H1 (cell line): Measurements from ENCODE around the gene CCDC24. TPM values are rescaled to one million over a fixed set of nuclear protein-coding genes. Genes with fewer than 3 reads are reported as not detected.

Experiments
- CTCF ChIA-PET: fragments of 300-600 bp; sonication (Branson Sonifier 250); formaldehyde crosslinking; loops from one replicate; lab custom pipeline; 2021; ENCODE audit not compliant: partially characterized antibody; lab: Charles Lee
- POLR2A ChIA-PET: fragments of 300-600 bp; sonication (Branson Sonifier 250); formaldehyde crosslinking; loops from one replicate; lab custom pipeline; 2021; ENCODE audit warnings: inconsistent platforms; ENCODE audit not compliant: partially characterized antibody; lab: Charles Lee
- DNase-seq, 2 experiments: peaks; one replicate each; pipeline versions ENCODE4 v3.0.0 to v3.0.0-alpha.2; 2010 to 2022; ENCODE audit warnings: low spot score in 2 of 2, low read depth in 1 of 2, mixed read lengths in 1 of 2
- FAIRE-seq: peaks from 2 replicates; lab custom pipeline; 2011; peaks lifted over from hg19 to GRCh38; lab: Jason Lieb, UNC
- H2AFZ ChIP-seq: 2 replicates; pipeline ENCODE4 v1.8.1; 2012; ENCODE audit warnings: low read length, inconsistent platforms
- H2AK5ac ChIP-seq: 2 replicates; pipeline ENCODE4 v1.6.1; 2013; ENCODE audit warnings: low read depth, low read length
- H2BK120ac ChIP-seq: replicated peaks from 2 replicates; pipeline ENCODE3; 2013; ENCODE audit warnings: low read depth, low read length, inconsistent platforms
- H2BK12ac ChIP-seq: 2 replicates; pipeline ENCODE4 v1.6.1; 2013; ENCODE audit warnings: low read depth, low read length
- H2BK15ac ChIP-seq: 2 replicates; pipeline ENCODE4 v1.6.1; 2013; ENCODE audit warnings: low read length
- H2BK20ac ChIP-seq: 2 replicates; pipeline ENCODE4 v1.6.1; 2013; ENCODE audit warnings: low read length
- H2BK5ac ChIP-seq: 2 replicates; pipeline ENCODE4 v1.6.1; 2013; ENCODE audit warnings: low read depth, low read length
- H3K14ac ChIP-seq: 2 replicates; pipeline ENCODE4 v1.6.1; 2013; ENCODE audit warnings: inconsistent platforms; ENCODE audit not compliant: insufficient read length
- H3K18ac ChIP-seq: 2 replicates; pipeline ENCODE4 v1.6.1; 2013; ENCODE audit warnings: low read length; ENCODE audit errors: extremely low read depth
- H3K23ac ChIP-seq: 2 replicates; pipeline ENCODE4 v1.6.1; 2013; ENCODE audit warnings: inconsistent platforms; ENCODE audit not compliant: insufficient read length
- H3K23me2 ChIP-seq: 2 replicates; pipeline ENCODE4 v1.6.1; 2013; ENCODE audit warnings: low read depth, low read length
- H3K27ac ChIP-seq: 2 replicates; pipeline ENCODE4 v1.6.1; 2011; ENCODE audit warnings: low read depth, low read length, inconsistent platforms
- H3K27me3 ChIP-seq, 4 experiments: replicated peaks in 1 of 4; 1 replicate in 1 of 4; 2 replicates in 3 of 4; pipeline versions ENCODE4 v1.6.1 to v1.8.1; 2011 to 2013; ENCODE audit warnings: low read length in 3 of 4, mild to moderate bottlenecking in 3 of 4, inconsistent platforms in 2 of 4, mixed read lengths in 2 of 4, moderate library complexity in 1 of 4; ENCODE audit not compliant: control insufficient read depth in 3 of 4, insufficient read depth in 3 of 4; ENCODE audit errors: extremely low read depth in 1 of 4
- H3K36me3 ChIP-seq, 4 experiments: 2 replicates each; pipeline versions ENCODE4 v1.6.1 to v1.8.1; 2011 to 2013; ENCODE audit warnings: mild to moderate bottlenecking in 4 of 4, low read length in 3 of 4, moderate library complexity in 2 of 4, control low read depth in 1 of 4, inconsistent platforms in 1 of 4; ENCODE audit not compliant: insufficient read depth in 4 of 4, control insufficient read depth in 2 of 4
- H3K4ac ChIP-seq: replicated peaks from 2 replicates; pipeline ENCODE3; 2013; ENCODE audit warnings: low read length, low read depth, mixed read lengths, inconsistent platforms; ENCODE audit not compliant: insufficient read length
- H3K4me1 ChIP-seq, 4 experiments: replicated peaks in 1 of 4; 1 replicate in 1 of 4; 2 replicates in 3 of 4; pipeline versions ENCODE4 v1.6.1 to v1.8.1; 2011 to 2013; ENCODE audit warnings: low read length in 3 of 4, inconsistent platforms in 2 of 4, mixed read lengths in 1 of 4; ENCODE audit not compliant: insufficient read depth in 4 of 4, control insufficient read depth in 3 of 4
- H3K4me2 ChIP-seq, 2 experiments: 2 replicates each; pipeline versions ENCODE4 v1.6.1 to v1.8.1; 2011 to 2013; ENCODE audit warnings: low read depth in 2 of 2, low read length in 2 of 2, control low read depth in 1 of 2, inconsistent platforms in 1 of 2, mild to moderate bottlenecking in 1 of 2; ENCODE audit not compliant: insufficient read depth in 1 of 2
- H3K4me3 ChIP-seq, 4 experiments: fragments of 200-600, 300-600 bp in 1 of 4; sonication (generic), shearing (Covaris generic), sonication (Bioruptor Twin) in 1 of 4; 2 replicates each; pipeline versions ENCODE4 v1.5.1 to v1.8.1; 2011 to 2016; ENCODE audit warnings: low read length in 4 of 4, low read depth in 3 of 4, control low read depth in 2 of 4, inconsistent platforms in 2 of 4, mild to moderate bottlenecking in 2 of 4, mixed read lengths in 1 of 4, moderate library complexity in 1 of 4; ENCODE audit not compliant: insufficient read depth in 2 of 4; ENCODE audit errors: extremely low read depth in 1 of 4
- H3K56ac ChIP-seq: replicated peaks from 2 replicates; pipeline ENCODE3; 2013; ENCODE audit warnings: low read depth, mild to moderate bottlenecking, mixed read lengths, low read length, inconsistent platforms; ENCODE audit not compliant: insufficient read length
- H3K79me1 ChIP-seq: 2 replicates; pipeline ENCODE4 v1.6.1; 2013; ENCODE audit warnings: low read depth, low read length, control low read depth
- H3K79me2 ChIP-seq, 2 experiments: 2 replicates each; pipeline versions ENCODE4 v1.6.1 to v1.8.1; 2012 to 2013; ENCODE audit warnings: low read length in 2 of 2, mild to moderate bottlenecking in 2 of 2, inconsistent platforms in 1 of 2; ENCODE audit not compliant: insufficient read depth in 2 of 2, control insufficient read depth in 1 of 2
- H3K9ac ChIP-seq, 4 experiments: replicated peaks in 1 of 4; 1 replicate in 1 of 4; 2 replicates in 3 of 4; pipeline versions ENCODE4 v1.6.1 to v1.8.1; 2011 to 2013; ENCODE audit warnings: low read depth in 3 of 4, low read length in 3 of 4, control low read depth in 2 of 4, mild to moderate bottlenecking in 2 of 4, moderate library complexity in 2 of 4, inconsistent platforms in 1 of 4; ENCODE audit errors: extremely low read depth in 1 of 4
- H3K9me3 ChIP-seq, 2 experiments: 2 replicates each; pipeline versions ENCODE4 v1.6.1 to v1.8.1; 2012 to 2013; ENCODE audit warnings: mild to moderate bottlenecking in 2 of 2, moderate library complexity in 2 of 2, control low read depth in 1 of 2, inconsistent platforms in 1 of 2, low read depth in 1 of 2, low read length in 1 of 2, mixed read lengths in 1 of 2; ENCODE audit not compliant: insufficient read depth in 2 of 2
- H4K20me1 ChIP-seq, 2 experiments: replicated peaks in 1 of 2; 2 replicates each; pipeline versions ENCODE3 to v1.8.1; 2011 to 2013; ENCODE audit warnings: inconsistent platforms in 2 of 2, low read length in 2 of 2, mild to moderate bottlenecking in 1 of 2; ENCODE audit not compliant: insufficient read depth in 2 of 2, control insufficient read depth in 1 of 2
- H4K5ac ChIP-seq: 2 replicates; pipeline ENCODE4 v1.6.1; 2013; ENCODE audit warnings: low read length, low read depth, mixed read lengths, inconsistent platforms; ENCODE audit not compliant: insufficient read length
- H4K8ac ChIP-seq: 2 replicates; pipeline ENCODE4 v1.8.0; 2013; ENCODE audit warnings: mild to moderate bottlenecking, moderate library complexity, low read length, inconsistent platforms; ENCODE audit not compliant: insufficient read depth; ENCODE audit errors: extremely low read depth
- H4K91ac ChIP-seq: replicated peaks from 2 replicates; pipeline ENCODE3; 2013; ENCODE audit warnings: low read length, mixed read lengths, inconsistent platforms; ENCODE audit not compliant: insufficient read length
- BRCA1 ChIP-seq: IDR thresholded peaks from 2 replicates; pipeline ENCODE4 v1.6.1; 2012; ENCODE audit warnings: low read depth, low read length, improper control_type of control experiment
- CBX8 ChIP-seq: fragments of 300-800, 300-1000 bp; sonication (generic); IDR thresholded peaks from 2 replicates; pipeline ENCODE4 v1.7.1; 2016; ENCODE audit warnings: low read depth, low read length, borderline replicate concordance
- EP300 ChIP-seq, 2 experiments: IDR thresholded peaks; 1 replicate in 1 of 2; 2 replicates in 1 of 2; pipeline ENCODE4 v1.6.1; 2011 to 2012; ENCODE audit warnings: low read depth in 2 of 2, low read length in 2 of 2, mild to moderate bottlenecking in 2 of 2, borderline replicate concordance in 1 of 2, inconsistent platforms in 1 of 2, moderate library complexity in 1 of 2
- FOSL1 ChIP-seq: IDR thresholded peaks from 2 replicates; pipeline ENCODE4 v1.6.1; 2011; ENCODE audit warnings: mild to moderate bottlenecking, low read depth, low read length, moderate library complexity; ENCODE audit not compliant: insufficient read depth
- GTF2F1 ChIP-seq: IDR thresholded peaks from 2 replicates; pipeline ENCODE4 v1.6.1; 2012; ENCODE audit warnings: low read depth, low read length, improper control_type of control experiment, borderline replicate concordance
- KDM5A ChIP-seq: fragments of 200-600 bp; IDR thresholded peaks from 2 replicates; pipeline ENCODE4 v1.7.1; 2012; ENCODE audit warnings: mild to moderate bottlenecking, low read length, inconsistent platforms, mixed read lengths
- POLR2A ChIP-seq, 2 experiments: IDR thresholded peaks; 1 replicate in 1 of 2; 2 replicates in 1 of 2; pipeline ENCODE4 v1.6.1; 2011; ENCODE audit warnings: low read depth in 2 of 2, low read length in 2 of 2, mild to moderate bottlenecking in 2 of 2; ENCODE audit errors: control extremely low read depth in 1 of 2
- POU5F1 ChIP-seq: IDR thresholded peaks from 2 replicates; pipeline ENCODE4 v1.6.1; 2011; ENCODE audit warnings: low read depth, mild to moderate bottlenecking, low read length, moderate library complexity
- RBBP5 ChIP-seq: IDR thresholded peaks from 2 replicates; pipeline ENCODE4 v1.7.1; 2012; ENCODE audit warnings: low read depth, mild to moderate bottlenecking, inconsistent platforms, low read length, moderate library complexity, borderline replicate concordance
- SP2 ChIP-seq: IDR thresholded peaks from 2 replicates; pipeline ENCODE4 v1.6.1; 2012; ENCODE audit warnings: mild to moderate bottlenecking, low read length, inconsistent platforms
- SP4 ChIP-seq: IDR thresholded peaks from 2 replicates; pipeline ENCODE4 v1.6.1; 2012; ENCODE audit warnings: low read length, inconsistent platforms
- SRF ChIP-seq: IDR thresholded peaks from 2 replicates; pipeline ENCODE4 v1.6.1; 2011; ENCODE audit warnings: mild to moderate bottlenecking, low read depth, low read length, moderate library complexity
- SUZ12 ChIP-seq: fragments of 200-600 bp; sonication (generic); IDR thresholded peaks from 2 replicates; pipeline ENCODE4 v1.6.1; 2012; ENCODE audit warnings: mild to moderate bottlenecking, inconsistent platforms, low read length, moderate library complexity, mixed read lengths
- TEAD4 ChIP-seq: IDR thresholded peaks from 2 replicates; pipeline ENCODE4 v1.6.1; 2012; ENCODE audit warnings: low read depth, low read length, inconsistent platforms, mixed read lengths
- WGBS, 2 experiments: shearing (Covaris generic) in 1 of 2; methylation state at CpG; one replicate each; pipeline versions ENCODE4 v1.1.6 to v1.1.7; 2013 to 2015; ENCODE audit warnings: low lambda C conversion rate in 2 of 2, mixed read lengths in 2 of 2, inconsistent platforms in 1 of 2, low coverage in 1 of 2, missing lambda C conversion rate in 1 of 2; ENCODE audit not compliant: insufficient replicate concordance in 2 of 2, insufficient coverage in 1 of 2, insufficient read length in 1 of 2; ENCODE audit errors: extremely low coverage in 1 of 2, missing lambda C conversion rate in 1 of 2; 5-methylcytosine and 5-hydroxymethylcytosine counted together
- polyA plus RNA-seq, 7 experiments: library from polyadenylated mRNA; depleted of rRNA in 3 of 7; stranded (reverse) in 5 of 7; unstranded in 2 of 7; fragments of >200 nt in 5 of 7; fragments of 200-250 nt in 2 of 7; gene quantifications; 1 replicate in 5 of 7; 2 replicates in 1 of 7; 4 replicates in 1 of 7; pipeline versions ENCODE4 v1.2.1 to v1.2.3, GENCODE V29; 2011 to 2013; ENCODE audit warnings: missing spikeins in 2 of 7, mixed read lengths in 2 of 7
- total RNA-seq: library from RNA; stranded (reverse); fragmentation: NEBNext Ultra II Directional; extraction: Animal tissue kit (Norgen Biotek cat#: 25700); gene quantifications from 2 replicates; pipeline ENCODE4 v1.2.1, GENCODE V29; 2021

CCDC24 gene
- total and polyA plus RNA-seq, 2 of the 8 experiments (the other 6 are each of a cell fraction or from before 2014, with no cell fraction given): 11.2 to 11.4 TPM

DNA sequence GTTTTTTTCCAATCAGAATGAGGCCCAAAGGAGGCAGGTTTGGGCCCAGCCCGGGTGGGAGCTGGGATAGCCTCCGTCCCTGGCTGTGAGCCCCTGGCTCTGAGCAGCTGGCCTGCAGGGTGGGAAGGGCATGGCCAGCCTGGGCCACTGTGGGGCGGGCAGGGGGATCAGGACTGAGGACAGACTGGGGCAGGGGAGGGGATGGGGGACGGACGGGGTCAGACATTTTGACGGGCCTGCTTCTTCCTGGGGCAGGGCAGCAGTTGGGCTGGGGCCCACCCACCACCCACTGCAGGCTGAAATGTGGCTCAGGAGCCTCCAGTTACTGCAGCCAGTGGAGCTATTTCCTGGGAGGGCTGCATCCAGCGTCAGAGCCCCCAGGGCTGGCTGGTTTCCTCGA lies 42.4 kb downstream of the CCDC24 start:
- DNase-seq: no peak
- Histone ChIP-seq H2BK20ac (no peak overlapping the region), H3K79me2 (peaks cover 0 to 6% of the 10 kb centered on the region in 2 experiments; a peak in 1 of 4 replicates), H3K9ac (no peak overlapping the region), H2BK5ac (no peak overlapping the region), H3K23ac (no peak overlapping the region), H3K23me2 (peaks cover 4% of the 10 kb centered on the region; the same call in 1 of the 2 replicates), H3K56ac (no peak overlapping the region), H3K14ac (no peak overlapping the region), H2AFZ (no peak overlapping the region), H2BK12ac (no peak overlapping the region), H2BK15ac (no peak overlapping the region), H3K27ac (no peak overlapping the region), H4K91ac (peak overlapping the region; percentile 57), H3K4ac (no peak overlapping the region), H4K8ac (no peak overlapping the region), H3K79me1 (peaks cover 4% of the 10 kb centered on the region), H3K9me3 (no peaks in the 10 kb centered on the region), H3K4me2 (no peak overlapping the region), H3K27me3 (no peaks in the 10 kb centered on the region), H3K4me1 (peaks cover 13 to 27% (median 16%) of the 10 kb centered on the region in 4 experiments), H3K36me3 (no peaks in the 10 kb centered on the region), H3K4me3 (no peak overlapping the region), H2BK120ac (no peak overlapping the region), H4K20me1 (peaks cover 0 to 5% of the 10 kb centered on the region in 2 experiments), H4K5ac (no peak overlapping the region), H2AK5ac (no peak overlapping the region), H3K18ac (no peak overlapping the region)
- ChIA-PET CTCF (interaction anchor here (0.8 to 13.5 kb wide), 9 partner anchors 13 to 295 kb away, joined by 3 to 239 read pairs (median 5); partner anchors contain the start of gene CCDC24), POLR2A (interaction anchor here (0.6 to 26.2 kb wide), 9 partner anchors 9 to 688 kb away, joined by 3 to 544 read pairs (median 4); partner anchors contain the start of genes ATP6V0B and CCDC24)
- FAIRE-seq: no peak
- 73% methylated on average over 5 of the region's 8 CpGs; no CpG with 5 or more reads in 1 of the 2 experiments for WGBS, 2 experiments
- TF ChIP-seq BRCA1 (no peak), FOSL1 (no peak), EP300 (IDR thresholded peaks at IDR 0.05; ENCODE audit: borderline replicate concordance in 1 of 2, low read depth in 2 of 2, low read length in 2 of 2) (no peak), GTF2F1 (no peak), SP4 (no peak), POU5F1 (no peak), CBX8 (no peak), SP2 (no peak), TEAD4 (no peak), SUZ12 (no peak), KDM5A (no peak), POLR2A (IDR thresholded peaks at IDR 0.05; ENCODE audit: control extremely low read depth in 1 of 2, low read depth in 2 of 2, low read length in 2 of 2) (no peak), RBBP5 (no peak), SRF (no peak)
